ENCODE data around the gene CRYZL1. TPM values are rescaled to one million over a fixed set of nuclear protein-coding genes. Genes with fewer than 3 reads are reported as not detected.

CRYZL1 gene
- total and polyA plus RNA-seq, 8 donors, result 8.5 to 23.0 (median 13.9) TPM

DNA sequence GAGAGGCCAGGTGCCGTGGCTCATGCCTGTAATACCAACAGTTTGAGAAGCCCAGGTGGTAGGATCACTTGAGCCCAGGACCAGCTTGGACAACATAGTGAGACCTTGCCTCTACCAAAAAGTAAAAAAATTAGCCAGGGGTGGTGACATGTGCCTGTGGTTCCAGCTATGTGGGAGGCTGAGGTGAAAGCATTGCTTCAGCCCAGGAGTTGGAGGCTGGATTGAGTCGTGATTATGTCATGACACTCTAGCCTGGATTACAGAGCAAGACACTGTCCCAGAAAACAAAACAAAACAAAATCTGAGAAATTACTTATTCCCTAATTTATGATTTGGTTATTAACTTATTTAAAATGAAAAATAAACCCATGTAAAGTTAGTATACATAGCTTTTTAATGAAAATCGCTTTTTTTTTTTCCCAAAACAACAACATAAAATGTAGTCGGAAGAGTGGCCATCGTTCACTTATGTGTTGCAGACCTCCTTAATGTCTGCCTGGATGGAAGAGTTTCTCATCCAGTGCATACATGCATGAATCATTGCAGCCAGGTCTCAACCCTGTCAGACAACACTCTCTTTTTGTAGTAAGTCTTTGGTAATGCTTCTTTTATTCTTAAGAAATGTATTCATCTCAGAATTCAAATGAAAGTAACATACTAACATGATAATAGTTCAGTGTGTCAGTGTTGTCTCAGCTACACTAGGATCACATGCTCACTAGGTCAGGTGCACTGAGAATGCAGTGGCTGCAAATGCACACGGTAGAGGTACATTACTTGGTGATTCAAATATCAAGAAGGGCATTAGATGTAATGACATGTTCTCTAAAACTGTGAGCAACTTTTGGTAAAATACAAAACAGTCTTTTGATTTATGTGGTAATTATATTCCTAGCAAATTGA is 28.8 kb upstream of the CRYZL1 start:
- Histone ChIP-seq H3K27ac (no peak overlapping the region), H3K4me3 (no peak overlapping the region), H3K36me3 (no peaks in the 10 kb centered on the region), H3K9me3 (no peaks in the 10 kb centered on the region), H3K27me3 (no peaks in the 10 kb centered on the region), H3K4me1 (no peaks in the 10 kb centered on the region)
- TF ChIP-seq, protein P1, sequence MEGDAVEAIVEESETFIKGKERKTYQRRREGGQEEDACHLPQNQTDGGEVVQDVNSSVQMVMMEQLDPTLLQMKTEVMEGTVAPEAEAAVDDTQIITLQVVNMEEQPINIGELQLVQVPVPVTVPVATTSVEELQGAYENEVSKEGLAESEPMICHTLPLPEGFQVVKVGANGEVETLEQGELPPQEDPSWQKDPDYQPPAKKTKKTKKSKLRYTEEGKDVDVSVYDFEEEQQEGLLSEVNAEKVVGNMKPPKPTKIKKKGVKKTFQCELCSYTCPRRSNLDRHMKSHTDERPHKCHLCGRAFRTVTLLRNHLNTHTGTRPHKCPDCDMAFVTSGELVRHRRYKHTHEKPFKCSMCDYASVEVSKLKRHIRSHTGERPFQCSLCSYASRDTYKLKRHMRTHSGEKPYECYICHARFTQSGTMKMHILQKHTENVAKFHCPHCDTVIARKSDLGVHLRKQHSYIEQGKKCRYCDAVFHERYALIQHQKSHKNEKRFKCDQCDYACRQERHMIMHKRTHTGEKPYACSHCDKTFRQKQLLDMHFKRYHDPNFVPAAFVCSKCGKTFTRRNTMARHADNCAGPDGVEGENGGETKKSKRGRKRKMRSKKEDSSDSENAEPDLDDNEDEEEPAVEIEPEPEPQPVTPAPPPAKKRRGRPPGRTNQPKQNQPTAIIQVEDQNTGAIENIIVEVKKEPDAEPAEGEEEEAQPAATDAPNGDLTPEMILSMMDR (IDR thresholded peaks at IDR 0.05), result no peak
- no peak for FAIRE-seq
- no peak for DNase-seq
- 72 to 83% methylated on average over 6 of the region's 6 CpGs for WGBS, 2 donors
- ATAC-seq, result no peak
- intact Hi-C loops (cut with DNase I), result no loop called here

DNA sequence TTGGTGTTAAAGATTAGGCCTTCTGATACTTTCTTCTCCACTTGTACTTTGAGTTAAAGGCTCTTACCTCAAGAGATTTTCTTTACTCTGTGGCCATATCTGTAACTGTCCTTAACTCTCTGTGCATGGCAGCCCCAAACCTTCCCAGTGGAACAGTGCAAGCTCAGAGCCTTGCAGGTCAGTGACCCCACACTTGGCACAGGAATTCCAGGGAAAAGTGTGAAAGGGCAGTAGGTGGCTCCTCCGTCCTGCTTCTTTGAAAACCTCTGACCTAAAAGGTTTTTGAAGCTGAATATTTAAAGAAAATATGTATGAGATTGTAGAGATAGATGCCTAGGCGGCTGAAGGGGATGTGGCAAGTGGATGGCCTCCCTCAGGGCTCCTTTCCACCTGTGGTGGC is 27.1 kb upstream of the CRYZL1 start:
- Histone ChIP-seq H3K27me3 (no peaks in the 10 kb centered on the region), H3K36me3 (no peaks in the 10 kb centered on the region), H3K9me3 (no peaks in the 10 kb centered on the region), H3K4me3 (no peak overlapping the region), H3K4me1 (no peaks in the 10 kb centered on the region), H3K27ac (no peak overlapping the region)
- no peak for ATAC-seq
- FAIRE-seq, result no peak
- intact Hi-C loops (cut with DNase I), result no loop called here
- TF ChIP-seq, protein P1 (IDR thresholded peaks at IDR 0.05), result no peak
- DNase-seq, result no peak
- WGBS, 2 donors, result 83 to 92% methylated on average over 2 of the region's 2 CpGs

DNA sequence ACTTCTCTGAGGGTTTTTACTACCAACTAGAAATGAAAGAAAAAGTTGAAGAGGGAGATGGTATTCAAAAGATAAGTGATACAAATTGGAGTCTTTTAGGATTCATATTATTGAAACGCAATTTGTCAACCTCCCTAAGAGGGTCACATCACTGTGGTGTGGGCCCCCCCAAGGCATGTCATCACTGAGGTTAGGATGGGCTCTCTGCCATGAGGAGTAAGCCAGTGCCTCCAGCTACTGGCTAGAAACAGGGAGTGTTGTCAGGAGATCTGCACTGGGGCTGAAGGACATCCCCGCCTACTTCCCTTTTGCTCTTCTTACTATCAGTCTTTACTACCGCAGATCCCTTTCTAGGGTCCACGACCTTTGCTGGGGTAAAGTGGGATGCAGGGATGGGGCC is 26.6 kb upstream of the CRYZL1 start:
- H3K9me3 ChIP-seq, result no peaks in the 10 kb centered on the region
- no peaks in the 10 kb centered on the region for H3K36me3 ChIP-seq
- TF ChIP-seq, protein P1 (IDR thresholded peaks at IDR 0.05), result no peak
- FAIRE-seq (no peak), ATAC-seq (no peak), DNase-seq (no peak)
- 61 to 69% methylated on average over 4 of the region's 4 CpGs for WGBS, 2 donors
- intact Hi-C loops (cut with DNase I), result no loop called here
- H3K27ac ChIP-seq, result no peak overlapping the region
- no peaks in the 10 kb centered on the region for H3K4me1 ChIP-seq
- H3K27me3 ChIP-seq, result no peaks in the 10 kb centered on the region
- H3K4me3 ChIP-seq, result no peak overlapping the region

DNA sequence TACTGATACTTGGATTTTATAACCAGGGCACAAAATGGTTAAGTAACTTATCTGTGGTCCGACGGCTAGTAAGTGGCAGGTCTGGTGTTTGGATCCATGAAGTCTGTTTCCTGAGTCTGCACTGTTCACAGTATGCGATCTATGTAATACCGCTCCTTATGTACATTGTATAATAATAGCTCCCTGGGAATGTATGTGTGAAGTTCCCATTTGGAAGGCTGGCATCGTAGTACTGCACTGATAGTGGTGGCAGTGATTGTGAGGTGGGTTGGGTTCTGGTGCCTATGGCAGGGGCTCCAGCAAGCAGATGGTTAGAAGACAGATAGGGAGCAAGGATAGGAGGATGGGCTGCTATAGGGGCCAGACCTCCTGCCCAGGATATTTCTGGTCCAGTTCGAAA is 26.1 kb upstream of the CRYZL1 start:
- TF ChIP-seq, protein P1 (IDR thresholded peaks at IDR 0.05), result no peak
- 65 to 67% methylated on average over 6 of the region's 6 CpGs for WGBS, 2 donors
- no peaks in the 10 kb centered on the region for H3K36me3 ChIP-seq
- no peak for DNase-seq
- H3K9me3 ChIP-seq, result no peaks in the 10 kb centered on the region
- no peak for ATAC-seq
- H3K4me1 ChIP-seq, result no peaks in the 10 kb centered on the region
- H3K27ac ChIP-seq, result no peak overlapping the region
- FAIRE-seq, result no peak
- no peak overlapping the region for H3K4me3 ChIP-seq
- no peaks in the 10 kb centered on the region for H3K27me3 ChIP-seq
- intact Hi-C loops (cut with DNase I), result no loop called here

DNA sequence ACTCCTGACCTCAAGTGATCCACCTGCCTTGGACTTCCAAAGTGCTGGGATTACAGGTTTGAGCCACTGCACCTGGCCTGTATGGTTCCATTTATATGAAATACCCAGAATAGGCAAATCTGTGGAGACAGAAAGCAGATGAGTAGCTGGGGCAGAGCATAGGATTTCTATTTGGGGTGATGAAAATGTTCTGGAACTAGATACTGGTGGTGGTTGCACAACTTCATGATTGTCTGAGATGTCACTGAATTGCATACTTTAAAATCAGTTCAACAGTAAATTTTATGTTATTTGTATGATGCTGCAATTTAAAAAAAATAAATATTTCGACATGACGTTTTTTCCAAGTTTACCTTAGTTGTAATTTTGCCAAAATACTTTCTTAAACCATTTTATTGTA is 24.6 kb upstream of the CRYZL1 start:
- H3K4me3 ChIP-seq, result no peak overlapping the region
- no peaks in the 10 kb centered on the region for H3K27me3 ChIP-seq
- H3K4me1 ChIP-seq, result no peaks in the 10 kb centered on the region
- intact Hi-C loops (cut with DNase I), result no loop called here
- TF ChIP-seq, protein P1 (IDR thresholded peaks at IDR 0.05), result no peak
- FAIRE-seq (no peak), ATAC-seq (no peak), DNase-seq (no peak)
- WGBS, 2 donors, result 70 to 79% methylated on average over 2 of the region's 2 CpGs
- H3K27ac ChIP-seq, result no peak overlapping the region
- H3K9me3 ChIP-seq, result no peaks in the 10 kb centered on the region
- no peaks in the 10 kb centered on the region for H3K36me3 ChIP-seq
